HCT116 (cell line): ENCODE measurements around the gene SLC52A3. TPM values are rescaled to one million over a fixed set of nuclear protein-coding genes. Genes with fewer than 3 reads are reported as not detected.

Experiments
- ATAC-seq: fragments of 200-7000 bp; cut with Tn5 transposase; 2 replicates; pipeline ENCODE4 v1.9.1; 2020; ENCODE audit warnings: mild to moderate bottlenecking, moderate library complexity
- BruUV-seq: library from RNA; stranded (reverse); fragments of 400-500 nt; replicated peaks from 2 replicates; lab custom pipeline; 2021; lab: Mats Ljungman, UMichigan
- CTCF ChIA-PET: fragments of 300-600 bp; sonication (Branson Sonifier 250); formaldehyde crosslinking; loops from one replicate; lab custom pipeline; 2021; ENCODE audit warnings: antibody characterized with exemption; lab: Charles Lee
- POLR2A ChIA-PET: fragments of 300-600, 350-600 bp; sonication (Branson Sonifier 250); formaldehyde crosslinking; loops from one replicate; lab custom pipeline; 2021; ENCODE audit warnings: antibody characterized with exemption; lab: Charles Lee
- RAD21 ChIA-PET, 2 experiments: fragments of 300-600 bp; sonication (Branson Sonifier 250); formaldehyde crosslinking; loops; one replicate each; lab custom pipeline; 2023; ENCODE audit warnings: low total read pairs in 2 of 2; ENCODE audit not compliant: uncharacterized antibody in 2 of 2, unreplicated experiment in 2 of 2, low non-redundant PET in 1 of 2; lab: Charles Lee
- DNase-seq: peaks from one replicate; pipeline ENCODE4 v3.0.0-alpha.2; 2010; ENCODE audit warnings: low read depth, low spot score
- H2AFZ ChIP-seq: fragments of 200-600 bp; shearing (Covaris generic), sonication (generic); 2 replicates; pipeline ENCODE4 v1.6.1; 2017; ENCODE audit warnings: low read depth, mixed run types, mixed read lengths, antibody characterized with exemption, low read length; ENCODE audit not compliant: poor library complexity, severe bottlenecking
- H3K27ac ChIP-seq: 2 replicates; pipeline ENCODE4 v1.5.1; 2012; ENCODE audit warnings: low read depth, low read length
- H3K27me3 ChIP-seq: fragments of 200-600 bp; sonication (generic); 2 replicates; pipeline ENCODE4 v1.6.1; 2016; ENCODE audit warnings: mixed run types, low read length, mixed read lengths; ENCODE audit not compliant: insufficient read depth
- H3K36me3 ChIP-seq, 2 experiments: fragments of 200-500 bp in 1 of 2; fragments of 200-600 bp in 1 of 2; sonication (Bioruptor generic) in 1 of 2; sonication (generic) in 1 of 2; 2 replicates each; pipeline versions ENCODE4 v1.5.1 to v1.6.1; 2014 to 2016; ENCODE audit warnings: low read length in 2 of 2, inconsistent platforms in 1 of 2, mixed read lengths in 1 of 2, mixed run types in 1 of 2; ENCODE audit not compliant: insufficient read depth in 2 of 2, control insufficient read depth in 1 of 2
- H3K4me1 ChIP-seq, 2 experiments: fragments of 200-600 bp in 1 of 2; sonication (generic) in 1 of 2; 2 replicates each; pipeline versions ENCODE4 v1.5.1 to v1.6.1; 2012 to 2017; ENCODE audit warnings: low read length in 2 of 2, inconsistent platforms in 1 of 2, mild to moderate bottlenecking in 1 of 2, mixed read lengths in 1 of 2, mixed run types in 1 of 2, moderate library complexity in 1 of 2; ENCODE audit not compliant: insufficient read depth in 2 of 2, control insufficient read depth in 1 of 2
- H3K4me2 ChIP-seq: fragments of 200-600 bp; sonication (generic); 2 replicates; pipeline ENCODE4 v1.6.1; 2017; ENCODE audit warnings: mixed run types, low read length, mixed read lengths
- H3K4me3 ChIP-seq, 2 experiments: fragments of 200-600 bp in 1 of 2; sonication (generic) in 1 of 2; replicated peaks in 1 of 2; 2 replicates each; pipeline ENCODE4 v1.5.1; 2011 to 2016; ENCODE audit warnings: low read length in 2 of 2, control low read depth in 1 of 2, low read depth in 1 of 2, mild to moderate bottlenecking in 1 of 2, mixed read lengths in 1 of 2, mixed run types in 1 of 2
- H3K79me2 ChIP-seq: fragments of 200-600 bp; sonication (generic); 2 replicates; pipeline ENCODE4 v1.6.1; 2017; ENCODE audit warnings: mild to moderate bottlenecking, mixed run types, low read length, moderate library complexity, mixed read lengths; ENCODE audit not compliant: insufficient read depth
- H3K9ac ChIP-seq: fragments of 200-600 bp; sonication (generic); 2 replicates; pipeline ENCODE4 v1.6.1; 2016; ENCODE audit warnings: low read length, mixed read lengths
- H3K9me2 ChIP-seq: fragments of 200-600 bp; sonication (generic), shearing (Covaris generic); 2 replicates; pipeline ENCODE4 v1.6.1; 2017; ENCODE audit warnings: mixed run types, mild to moderate bottlenecking, moderate library complexity; ENCODE audit not compliant: insufficient read depth
- H3K9me3 ChIP-seq, 2 experiments: fragments of 200-500 bp in 1 of 2; fragments of 200-600 bp in 1 of 2; sonication (Bioruptor generic) in 1 of 2; sonication (generic) in 1 of 2; 2 replicates each; pipeline ENCODE4 v1.6.1; 2014 to 2017; ENCODE audit warnings: low read length in 2 of 2, mixed read lengths in 2 of 2, inconsistent platforms in 1 of 2, low read depth in 1 of 2, mild to moderate bottlenecking in 1 of 2, mixed run types in 1 of 2, moderate library complexity in 1 of 2; ENCODE audit not compliant: control insufficient read depth in 1 of 2, insufficient read depth in 1 of 2
- H4K20me1 ChIP-seq: fragments of 200-600 bp; sonication (generic), shearing (Covaris generic); 2 replicates; pipeline ENCODE4 v1.6.1; 2017; ENCODE audit warnings: mixed run types, mild to moderate bottlenecking, moderate library complexity; ENCODE audit not compliant: insufficient read depth
- CBX3 ChIP-seq: IDR thresholded peaks from 2 replicates; pipeline ENCODE4 v1.6.1; 2012; ENCODE audit warnings: low read depth
- ELF1 ChIP-seq: IDR thresholded peaks from 2 replicates; pipeline ENCODE4 v1.6.1; 2012; ENCODE audit warnings: low read depth, borderline replicate concordance
- SIN3A ChIP-seq: IDR thresholded peaks from 2 replicates; pipeline ENCODE4 v1.6.1; 2012; ENCODE audit warnings: low read depth
- SRF ChIP-seq: IDR thresholded peaks from 2 replicates; pipeline ENCODE4 v1.6.1; 2012; ENCODE audit warnings: low read depth
- ZNF274 ChIP-seq: fragments of 200-500 bp; sonication (Bioruptor generic); IDR thresholded peaks from 2 replicates; pipeline ENCODE4 v1.6.1; 2014; ENCODE audit warnings: mild to moderate bottlenecking, low read depth, low read length, inconsistent platforms
- intact Hi-C: fragments of 100-400 bp; cut with micrococcal nuclease; formaldehyde crosslinking; loops from 2 replicates; pipeline ENCODE4 v1.10.0; 2022
- total RNA-seq: library from RNA; stranded (reverse); gene quantifications from one replicate; pipeline ENCODE4 v1.2.1, GENCODE V29; 2021; ENCODE audit not compliant: unreplicated experiment

SLC52A3 gene
- total RNA-seq, 1 experiment from 2014 or later: 10.2 TPM

- peak overlapping the region; percentile 83 for H3K4me2 ChIP-seq
- H3K79me2 ChIP-seq: no peaks in the 10 kb centered on the region
- peak overlapping the region in 1 of 2 experiments; percentile 43; a peak in 2 of 4 replicates for H3K4me3 ChIP-seq
- no peaks in the 10 kb centered on the region for H4K20me1 ChIP-seq
- CTCF ChIA-PET: no interaction called here
- H3K36me3 ChIP-seq: no peaks in the 10 kb centered on the region
- H3K4me1 ChIP-seq: peaks cover 4 to 18% of the 10 kb centered on the region in 2 experiments; a peak in 3 of 4 replicates
- POLR2A ChIA-PET: no interaction called here
- no peak for TF ChIP-seq ELF1
- RAD21 ChIA-PET: no interaction called here
- H3K27me3 ChIP-seq: no peaks in the 10 kb centered on the region
- no TSS peak for BruUV-seq
- intact Hi-C loops: no loop called here
- H3K9me3 ChIP-seq: no peaks in the 10 kb centered on the region
- H2AFZ ChIP-seq: no peak overlapping the region
- H3K9ac ChIP-seq: 0 out of 2 replicates have a peak overlapping the region, but pooled peaks have one; percentile 15
- H3K27ac ChIP-seq: no peak overlapping the region
- no peak for ATAC-seq
- H3K9me2 ChIP-seq: no peaks in the 10 kb centered on the region
- no peak for DNase-seq
Observed at GRCh38 chr20:774660-775057, 6.4 kb upstream of the SLC52A3 start.

DNA sequence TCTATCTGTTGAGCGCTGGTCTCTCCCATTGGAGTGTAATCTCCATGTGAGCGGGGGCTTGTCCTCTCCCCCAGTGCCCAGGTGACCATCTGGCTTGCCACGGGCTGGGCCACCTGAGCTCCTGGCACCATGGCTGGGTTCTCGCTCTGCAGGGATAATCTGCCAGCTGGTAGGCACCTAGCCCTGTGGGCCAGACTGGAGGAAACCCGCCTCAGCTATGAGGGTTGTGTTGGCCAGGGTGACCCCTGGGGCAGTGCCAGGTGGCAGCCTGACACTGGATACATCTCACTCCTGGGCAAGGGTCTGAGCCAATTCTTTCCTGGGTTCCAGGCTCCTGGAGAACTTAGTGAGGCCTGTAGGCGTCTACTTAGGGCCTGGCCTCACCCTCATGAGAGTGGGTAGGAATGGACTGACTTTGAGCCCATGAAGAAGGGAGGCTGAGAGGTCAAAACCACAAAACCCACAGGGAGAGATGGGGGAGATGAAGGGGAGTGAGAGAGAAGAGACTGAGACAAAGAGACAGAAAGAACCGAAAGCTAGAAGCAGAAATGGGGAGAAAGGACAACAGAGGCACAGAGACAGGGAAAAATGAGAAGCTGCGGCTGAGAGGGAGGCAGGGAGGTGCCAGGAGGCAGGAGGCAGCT, 5.8 kb upstream of the SLC52A3 start:
- no peaks in the 10 kb centered on the region for H3K36me3 ChIP-seq
- peaks cover 4 to 21% of the 10 kb centered on the region in 2 experiments; a peak in 3 of 4 replicates for H3K4me1 ChIP-seq
- no peak overlapping the region for H3K27ac ChIP-seq
- POLR2A ChIA-PET: interaction anchor here (0.7 kb wide), 1 partner anchor 229 kb away, joined by 4 read pairs; no protein-coding TSS in a partner anchor
- ATAC-seq: no peak
- intact Hi-C loops: no loop called here
- H3K9ac ChIP-seq: no peak overlapping the region
- CTCF ChIA-PET: interaction anchor here (1.3 to 2.6 kb wide), 2 partner anchors 13 to 107 kb away, joined by 3 to 10 read pairs; no protein-coding TSS in a partner anchor
- BruUV-seq: no TSS peak
- no peak overlapping the region for H3K4me3 ChIP-seq
- no peak overlapping the region for H2AFZ ChIP-seq
- no peak for DNase-seq
- no peak overlapping the region for H3K4me2 ChIP-seq
- H3K9me3 ChIP-seq: no peaks in the 10 kb centered on the region
- no peak for TF ChIP-seq ZNF274
- TF ChIP-seq CBX3: no peak
- no peak for TF ChIP-seq SIN3A
- no peak for TF ChIP-seq SRF
- TF ChIP-seq, all 23 proteins: peak for 0
- no peaks in the 10 kb centered on the region for H4K20me1 ChIP-seq
- no peaks in the 10 kb centered on the region for H3K27me3 ChIP-seq
- RAD21 ChIA-PET: no interaction called here
- no peaks in the 10 kb centered on the region for H3K9me2 ChIP-seq
- no peaks in the 10 kb centered on the region for H3K79me2 ChIP-seq
